GM23338 (cell line): ENCODE results near the gene USP6.

Source experiments
- CTCF ChIP-seq, 2 experiments: fragments of 200-600 bp in 1 of 2; sonication (generic) in 1 of 2; conservative IDR thresholded peaks; 2 replicates each; pipeline versions ENCODE4 v1.5.1 to v1.6.1; 2016 to 2017; ENCODE audit warnings: antibody characterized with exemption in 2 of 2, low read depth in 2 of 2, mild to moderate bottlenecking in 2 of 2, moderate library complexity in 1 of 2
- POLR2AphosphoS5 ChIP-seq: IDR thresholded peaks from 2 replicates; pipeline ENCODE4 v1.6.1; 2016; ENCODE audit warnings: antibody characterized with exemption, low read depth

DNA sequence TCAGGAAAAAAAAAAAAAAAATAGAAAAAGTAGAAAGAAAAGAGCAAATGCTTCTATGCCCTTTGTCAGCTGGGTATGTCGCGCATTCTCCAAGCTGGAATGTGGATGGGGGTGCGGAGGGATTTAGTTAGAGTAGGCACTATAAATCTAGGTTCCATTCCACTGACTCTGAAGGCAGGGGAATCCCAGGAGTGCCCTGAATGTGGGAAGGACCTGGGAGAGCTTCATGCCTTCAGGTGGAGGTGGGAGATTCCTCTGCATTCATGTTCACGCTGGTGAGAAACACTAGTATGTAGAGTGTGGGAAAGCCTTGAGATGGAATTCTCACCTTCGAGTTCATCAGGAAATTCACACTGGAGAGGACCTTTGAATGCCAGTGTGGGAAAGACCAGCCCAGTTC is 16.6 kb upstream of the USP6 start:
- TF ChIP-seq POLR2AphosphoS5 (no peak), CTCF (conservative IDR thresholded peaks at IDR 0.05; ENCODE audit: low read depth in 2 of 2) (no peak)
